Subcutaneous adipose tissue (tissue), 4 donors: ENCODE results near the gene CCHCR1. TPM values are rescaled to one million over a fixed set of nuclear protein-coding genes. Genes with fewer than 3 reads are reported as not detected.

Experiments used
- total RNA-seq, 4 donors: library from RNA; depleted of rRNA; stranded (reverse); fragments of >200 nt; gene quantifications; one replicate each; pipeline ENCODE4 v1.1.0, GENCODE V29; 2016
- TF ChIP-seq, protein P1 (sequence below): fragments of 450-650 bp; IDR thresholded peaks from one replicate; pipeline ENCODE4 v1.5.1; 2016; ENCODE audit warnings: low read depth, mild to moderate bottlenecking, control low read depth, antibody characterized with exemption, moderate library complexity

CCHCR1 gene
- total RNA-seq, 4 donors from 2014 or later, result 2.4 to 26.2 (median 9.8) TPM

DNA sequence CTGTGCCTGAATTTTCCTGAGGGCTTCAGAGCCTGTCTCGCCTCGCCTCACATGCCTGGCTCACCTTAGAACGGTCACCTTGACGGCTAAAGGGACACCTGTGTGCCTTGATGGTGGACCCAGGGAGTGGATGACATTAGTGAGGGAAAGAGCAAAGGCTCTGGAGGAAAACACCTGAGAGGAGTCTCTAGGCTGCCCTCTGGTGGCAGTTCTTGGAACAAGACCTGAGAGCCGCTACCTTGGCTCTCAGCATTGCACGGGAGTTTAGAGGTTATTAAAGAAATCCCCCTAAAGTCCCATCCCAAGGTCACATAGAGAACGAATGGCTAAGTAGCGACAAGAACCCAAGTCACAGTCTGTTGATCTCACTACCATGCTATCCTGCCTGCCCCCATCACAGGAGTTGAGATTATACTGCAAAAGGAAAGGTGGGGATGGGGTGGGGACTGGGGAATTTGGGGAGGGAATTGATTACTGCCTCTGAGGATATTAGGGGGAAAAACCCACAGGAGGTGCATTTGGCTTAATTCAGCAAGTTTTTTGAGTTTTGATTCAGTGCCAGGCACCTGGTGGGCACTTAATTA is 29.4 kb downstream of the CCHCR1 start:
- TF ChIP-seq, protein P1, sequence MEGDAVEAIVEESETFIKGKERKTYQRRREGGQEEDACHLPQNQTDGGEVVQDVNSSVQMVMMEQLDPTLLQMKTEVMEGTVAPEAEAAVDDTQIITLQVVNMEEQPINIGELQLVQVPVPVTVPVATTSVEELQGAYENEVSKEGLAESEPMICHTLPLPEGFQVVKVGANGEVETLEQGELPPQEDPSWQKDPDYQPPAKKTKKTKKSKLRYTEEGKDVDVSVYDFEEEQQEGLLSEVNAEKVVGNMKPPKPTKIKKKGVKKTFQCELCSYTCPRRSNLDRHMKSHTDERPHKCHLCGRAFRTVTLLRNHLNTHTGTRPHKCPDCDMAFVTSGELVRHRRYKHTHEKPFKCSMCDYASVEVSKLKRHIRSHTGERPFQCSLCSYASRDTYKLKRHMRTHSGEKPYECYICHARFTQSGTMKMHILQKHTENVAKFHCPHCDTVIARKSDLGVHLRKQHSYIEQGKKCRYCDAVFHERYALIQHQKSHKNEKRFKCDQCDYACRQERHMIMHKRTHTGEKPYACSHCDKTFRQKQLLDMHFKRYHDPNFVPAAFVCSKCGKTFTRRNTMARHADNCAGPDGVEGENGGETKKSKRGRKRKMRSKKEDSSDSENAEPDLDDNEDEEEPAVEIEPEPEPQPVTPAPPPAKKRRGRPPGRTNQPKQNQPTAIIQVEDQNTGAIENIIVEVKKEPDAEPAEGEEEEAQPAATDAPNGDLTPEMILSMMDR, result no peak

DNA sequence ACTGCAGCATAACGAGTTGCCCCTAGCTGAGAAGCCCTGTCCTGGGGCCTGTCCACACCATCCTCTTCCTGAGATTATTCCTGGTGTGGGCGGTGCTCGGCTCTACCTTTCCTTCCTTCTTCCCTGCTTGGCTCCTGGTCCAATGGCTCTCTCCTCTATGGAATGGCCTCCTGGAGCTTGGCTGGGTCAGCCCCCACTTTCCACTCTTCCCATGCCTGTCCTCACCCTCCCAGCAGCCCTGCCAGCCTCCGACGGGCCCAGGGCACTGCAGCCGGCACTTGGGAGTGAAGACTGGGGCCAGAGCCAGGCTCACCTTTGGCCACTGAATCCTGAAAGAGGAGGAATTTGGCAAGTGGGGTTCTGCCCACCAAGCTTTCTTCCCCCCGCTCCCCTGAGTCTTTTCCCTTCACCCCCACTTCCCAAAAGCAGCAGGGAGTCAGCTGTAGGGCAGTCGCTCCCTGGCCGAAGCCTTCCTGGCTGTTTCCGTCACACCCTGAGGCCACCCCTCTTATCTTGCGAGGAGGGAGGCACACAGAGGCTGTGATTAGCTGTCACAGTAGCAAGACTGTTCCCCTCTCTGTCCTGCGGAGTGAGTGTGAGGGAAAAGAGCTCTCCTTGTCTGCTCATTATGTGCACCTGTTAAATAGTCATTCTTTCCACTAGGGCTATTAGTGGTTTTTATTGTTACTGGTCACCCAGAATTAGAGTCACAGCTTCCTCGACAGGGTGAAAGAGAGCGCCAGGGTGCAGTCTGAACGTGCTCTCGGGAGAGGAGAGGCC is 31.0 kb downstream of the CCHCR1 start:
- TF ChIP-seq, protein P1, result no peak

DNA sequence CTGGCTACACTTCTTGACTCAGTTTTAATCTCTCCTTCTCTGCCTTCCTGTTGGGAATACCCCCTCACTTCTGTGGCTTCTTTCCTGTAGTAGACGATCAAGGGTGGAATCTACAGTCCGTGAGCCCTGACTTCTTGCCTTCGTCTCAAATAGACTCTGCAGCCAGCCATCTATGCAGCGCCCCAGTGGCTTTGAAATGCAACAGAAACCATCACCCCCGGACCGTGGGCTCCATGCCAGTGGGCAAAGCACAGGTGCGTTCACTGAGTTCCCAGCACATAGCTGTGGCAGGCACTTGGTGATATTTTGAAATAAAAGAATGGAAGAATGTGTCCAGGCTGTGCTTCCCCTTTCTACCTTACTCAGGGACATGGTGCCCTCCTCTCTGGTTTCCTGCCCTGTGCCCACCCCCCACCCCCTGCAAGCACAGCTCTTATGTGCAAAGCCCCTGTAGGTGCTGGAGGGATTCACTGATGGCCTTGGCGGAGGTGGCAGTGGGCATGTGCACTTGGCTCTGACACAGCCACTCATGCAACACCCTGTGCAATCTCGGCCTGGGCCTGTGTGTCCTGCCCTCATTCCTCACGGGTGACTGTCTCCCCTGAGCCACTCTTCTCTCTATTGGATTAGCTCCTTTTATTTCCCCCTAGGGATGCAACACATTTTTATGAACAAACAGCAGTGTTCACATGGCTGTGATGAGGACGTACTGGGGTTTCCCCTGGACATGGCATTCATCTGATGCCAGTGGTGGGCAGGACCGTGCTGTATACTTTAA is 31.8 kb downstream of the CCHCR1 start:
- TF ChIP-seq, protein P1, result no peak

DNA sequence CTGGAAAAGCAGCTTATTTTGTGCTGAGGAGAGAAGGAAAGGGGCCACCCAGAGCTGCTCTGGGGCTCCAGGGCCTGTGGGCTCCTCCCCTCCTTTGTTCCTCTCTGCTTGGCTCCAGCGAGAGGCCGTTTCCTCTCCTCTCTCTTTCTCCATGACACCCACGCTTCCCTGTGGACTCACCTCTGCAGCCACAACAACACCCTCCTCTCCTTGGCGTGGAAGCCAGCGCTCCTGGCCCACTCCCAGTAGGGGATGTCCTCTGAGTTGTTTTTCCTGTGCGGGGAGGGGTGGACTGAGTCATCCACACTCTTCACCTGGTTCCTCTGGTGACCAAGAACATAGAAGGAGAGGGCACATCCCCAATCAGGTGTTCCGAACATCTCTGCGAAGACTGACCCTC is 32.4 kb downstream of the CCHCR1 start:
- TF ChIP-seq, protein P1, result no peak

DNA sequence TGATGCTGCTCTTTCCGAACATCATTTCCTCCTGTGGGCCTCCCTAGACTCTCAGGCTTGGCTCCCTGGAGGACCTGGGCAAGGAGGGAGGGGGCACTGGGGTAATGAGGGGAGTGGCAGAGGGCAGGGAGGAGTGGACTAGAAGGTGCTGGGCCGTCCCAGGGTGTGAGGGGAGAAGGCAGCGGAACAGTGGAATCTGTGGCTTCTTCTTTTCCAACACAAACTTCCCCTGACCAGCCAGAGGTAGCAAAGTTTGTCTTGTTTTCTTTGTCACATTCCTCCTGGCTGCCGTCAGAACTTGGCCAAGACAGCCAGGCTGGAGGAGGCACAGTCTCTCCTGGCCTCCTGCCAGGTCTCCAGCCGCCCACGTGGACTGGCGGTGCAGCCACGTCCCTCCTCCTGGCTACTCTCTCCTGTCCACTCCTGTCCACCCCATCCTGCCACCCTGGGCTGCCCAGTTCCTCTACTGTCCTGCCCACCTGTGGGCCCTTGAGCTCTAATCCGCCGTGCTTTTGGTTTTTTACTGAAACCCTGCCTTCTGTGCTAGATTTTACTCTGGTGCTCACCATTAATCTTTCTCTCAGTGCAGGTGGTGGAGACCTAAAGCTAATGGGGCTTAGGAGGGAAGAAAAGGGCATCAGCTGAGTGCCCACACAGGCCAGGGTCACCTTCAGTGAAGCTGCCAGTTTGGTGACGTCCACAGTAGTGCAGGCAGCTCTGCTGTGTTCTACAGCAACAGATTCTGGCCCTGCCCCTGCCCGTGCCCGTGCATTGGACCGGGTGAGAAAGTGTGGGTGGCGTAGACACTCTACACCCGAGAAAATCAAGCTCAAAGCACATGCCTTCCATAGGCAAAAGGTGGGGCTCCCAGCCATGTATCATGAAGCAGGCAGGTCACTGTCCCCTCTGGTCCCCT is 34.6 kb downstream of the CCHCR1 start:
- TF ChIP-seq, protein P1, result no peak

DNA sequence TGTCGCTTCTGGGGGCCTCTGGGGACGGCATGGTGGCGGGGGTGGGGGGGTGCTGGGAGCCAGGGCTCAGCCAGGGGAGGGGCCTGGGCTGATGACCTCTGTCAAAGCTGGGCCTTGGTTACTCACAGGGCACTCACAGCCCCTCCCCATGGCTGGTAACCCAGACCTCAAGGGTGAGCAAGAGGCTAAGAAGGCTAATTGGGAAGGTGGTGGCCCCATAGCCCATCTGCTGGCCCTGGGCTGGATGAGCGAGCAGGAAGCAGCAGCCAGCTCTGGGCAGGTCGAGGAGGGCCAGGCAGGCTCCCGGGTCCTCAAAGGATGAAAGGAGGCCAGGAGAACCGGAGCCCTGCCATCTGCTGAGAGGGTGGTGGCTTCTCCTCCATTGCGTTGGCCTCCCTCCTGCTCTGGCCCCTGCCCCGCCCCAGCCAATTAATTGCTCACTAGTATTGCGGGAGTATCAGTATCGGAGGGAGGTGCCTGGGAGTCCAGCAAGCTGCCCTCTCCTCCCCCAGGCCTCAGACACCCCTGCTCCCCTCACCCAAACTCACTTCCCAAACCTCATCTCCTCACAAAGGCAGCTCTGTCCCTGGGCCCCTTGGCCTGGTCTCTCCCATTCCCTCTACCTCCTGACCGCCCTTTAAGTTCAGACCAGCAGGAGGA is 36.3 kb downstream of the CCHCR1 start:
- TF ChIP-seq, protein P1, result no peak
